NOMO-1 treated with dmso at 0.1 percent for 144 hours (cell line): ENCODE data around the gene CCDC149.
"Not testable (repeated sequence)": the region's sequence is repeated elsewhere in the genome, so short reads cannot be mapped to it uniquely, and the experiment has no call there.

Experiments used
- DNase-seq: peaks from one replicate; lab custom pipeline; 2025; ENCODE audit not compliant: unreplicated experiment; lab: John Stamatoyannopoulos, UW

Gene CCDC149

GRCh38 chr4:24917076-24917856 is 4.4 kb upstream of the CCDC149 start:
- no peak for DNase-seq

- no peak for DNase-seq
These were observed 2.5 kb upstream of the CCDC149 start for GRCh38 chr4:24915121-24915922.

DNA sequence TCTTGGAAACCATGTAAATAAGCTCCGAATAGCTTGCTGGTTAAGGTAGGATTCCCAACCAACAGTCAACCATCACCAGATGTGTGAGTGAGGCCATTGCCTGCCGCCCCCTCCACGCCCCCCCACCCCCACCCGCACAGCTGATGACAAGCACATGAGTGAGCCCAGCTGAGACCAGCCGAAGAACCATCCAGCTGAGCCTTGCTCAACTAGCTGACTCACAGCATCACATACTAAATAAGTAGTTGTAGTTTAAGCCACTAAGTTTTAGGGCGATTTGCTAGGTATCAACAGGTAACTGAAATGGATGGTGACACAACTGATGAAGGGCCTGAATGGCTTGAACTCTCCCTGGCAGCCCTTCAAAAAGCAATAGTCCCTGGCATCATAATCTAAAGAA is 1.6 kb upstream of the CCDC149 start:
- DNase-seq = no peak

DNA sequence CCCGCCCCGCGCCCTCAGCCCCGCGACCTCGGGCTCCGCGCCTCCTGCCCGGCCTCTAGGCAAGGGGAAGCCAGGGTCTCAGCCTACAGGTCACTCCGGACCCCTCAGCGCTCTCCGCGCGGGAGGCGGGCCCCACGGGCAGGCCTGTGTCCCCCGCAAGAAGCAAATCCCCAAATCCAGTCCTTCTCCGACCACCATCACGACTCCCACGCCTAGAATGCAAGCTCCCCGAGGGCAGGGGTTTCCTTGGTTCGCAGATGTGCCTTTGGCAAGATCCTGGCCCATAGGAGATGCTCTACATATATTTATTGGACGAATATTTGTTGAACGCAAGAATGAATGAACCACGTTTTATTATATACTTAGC is 260 bp upstream of the CCDC149 start:
- DNase-seq = no peak

DNA sequence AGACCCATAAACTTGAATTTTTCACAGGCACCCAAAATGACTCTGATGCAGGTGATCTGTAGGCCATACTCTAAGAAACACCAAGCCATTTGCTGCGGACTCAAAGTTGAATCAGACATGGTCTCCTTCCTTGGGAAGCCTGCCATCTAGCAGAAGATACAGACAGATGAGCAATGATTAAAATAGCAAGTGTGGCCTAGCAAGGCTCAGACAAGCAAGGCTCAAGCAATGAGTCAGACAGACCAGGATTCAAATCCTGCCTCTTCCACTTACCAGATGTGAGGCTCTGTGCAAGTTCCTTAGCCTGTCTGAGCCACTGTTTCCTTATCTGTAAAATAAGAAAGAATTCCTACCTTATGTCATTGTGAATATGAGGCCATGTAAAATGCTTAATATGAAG is 2.3 kb downstream of the CCDC149 start:
- DNase-seq = no peak

GRCh38 chr4:24909606-24910005 is 3.2 kb downstream of the CCDC149 start:
- not testable (repeated sequence) for DNase-seq

GRCh38 chr4:24897639-24898038 is 15.2 kb downstream of the CCDC149 start:
- no peak for DNase-seq

GRCh38 chr4:24896977-24897376 is 15.9 kb downstream of the CCDC149 start:
- peak; percentile 7 for DNase-seq

DNA sequence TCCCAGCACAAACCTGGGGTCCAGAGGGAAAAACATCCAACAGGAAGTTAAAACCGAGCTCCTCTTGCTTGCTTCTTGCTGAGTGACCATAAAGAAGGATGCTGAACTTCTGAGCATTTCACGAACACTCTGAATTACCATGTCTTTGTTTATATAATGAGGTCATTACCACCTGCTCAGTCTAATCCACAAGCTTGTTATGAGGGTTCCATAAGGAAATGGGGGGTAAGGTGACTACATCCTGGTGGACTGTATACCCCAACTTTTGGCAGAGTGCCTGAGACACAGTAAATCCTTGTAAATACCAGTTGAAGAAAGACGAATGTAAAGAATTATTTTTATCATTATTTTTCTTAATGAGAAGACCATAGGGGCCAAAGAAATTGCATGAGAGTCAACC is 16.8 kb downstream of the CCDC149 start:
- DNase-seq = no peak

GRCh38 chr4:24895461-24895860 is 17.4 kb downstream of the CCDC149 start:
- no peak for DNase-seq

DNA sequence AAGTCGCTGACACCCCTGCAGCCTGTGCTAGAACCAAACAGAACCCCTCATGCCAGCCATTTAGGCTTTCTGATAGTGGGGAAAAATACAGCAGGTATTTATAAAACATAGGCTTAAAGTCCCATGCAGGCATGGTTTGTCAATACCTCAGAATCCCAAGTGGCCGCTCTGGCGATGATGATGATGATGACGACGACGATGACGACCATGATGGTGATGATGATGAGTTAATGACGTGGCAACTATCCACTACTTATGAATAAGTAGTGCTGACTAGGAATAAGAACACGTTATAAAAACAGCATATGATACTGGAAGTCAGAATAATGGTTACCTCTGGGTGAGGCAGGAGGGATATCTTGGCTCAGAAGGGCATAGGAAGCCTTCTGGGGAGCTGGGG is 18.0 kb downstream of the CCDC149 start:
- DNase-seq = no peak

- DNase-seq = no peak
These were observed 18.6 kb downstream of the CCDC149 start for GRCh38 chr4:24894243-24894642.

DNA sequence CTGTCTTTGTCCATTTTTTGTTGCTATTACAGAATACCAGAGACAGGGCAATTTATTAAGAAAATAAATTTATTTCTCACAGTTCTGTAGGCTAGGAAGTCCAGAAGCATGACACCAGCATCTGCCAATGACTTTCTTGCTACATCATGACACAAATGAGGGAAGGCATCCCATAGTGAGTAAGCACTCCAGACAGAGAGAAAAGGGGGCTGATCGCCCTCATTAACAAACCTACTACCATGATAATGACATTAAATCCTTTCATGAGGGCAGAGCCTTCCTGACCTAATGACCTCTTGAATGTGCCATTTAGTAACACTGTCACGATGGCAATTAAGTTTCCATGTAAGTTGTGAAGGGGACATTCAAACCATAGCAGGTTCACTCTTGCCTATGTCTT is 20.1 kb downstream of the CCDC149 start:
- DNase-seq = no peak

- no peak for DNase-seq
These were observed 20.6 kb downstream of the CCDC149 start for GRCh38 chr4:24892278-24892677.

- DNase-seq = no peak
These were observed 22.2 kb downstream of the CCDC149 start for GRCh38 chr4:24890561-24891126.

GRCh38 chr4:24889991-24890390 is 22.9 kb downstream of the CCDC149 start:
- no peak for DNase-seq

DNA sequence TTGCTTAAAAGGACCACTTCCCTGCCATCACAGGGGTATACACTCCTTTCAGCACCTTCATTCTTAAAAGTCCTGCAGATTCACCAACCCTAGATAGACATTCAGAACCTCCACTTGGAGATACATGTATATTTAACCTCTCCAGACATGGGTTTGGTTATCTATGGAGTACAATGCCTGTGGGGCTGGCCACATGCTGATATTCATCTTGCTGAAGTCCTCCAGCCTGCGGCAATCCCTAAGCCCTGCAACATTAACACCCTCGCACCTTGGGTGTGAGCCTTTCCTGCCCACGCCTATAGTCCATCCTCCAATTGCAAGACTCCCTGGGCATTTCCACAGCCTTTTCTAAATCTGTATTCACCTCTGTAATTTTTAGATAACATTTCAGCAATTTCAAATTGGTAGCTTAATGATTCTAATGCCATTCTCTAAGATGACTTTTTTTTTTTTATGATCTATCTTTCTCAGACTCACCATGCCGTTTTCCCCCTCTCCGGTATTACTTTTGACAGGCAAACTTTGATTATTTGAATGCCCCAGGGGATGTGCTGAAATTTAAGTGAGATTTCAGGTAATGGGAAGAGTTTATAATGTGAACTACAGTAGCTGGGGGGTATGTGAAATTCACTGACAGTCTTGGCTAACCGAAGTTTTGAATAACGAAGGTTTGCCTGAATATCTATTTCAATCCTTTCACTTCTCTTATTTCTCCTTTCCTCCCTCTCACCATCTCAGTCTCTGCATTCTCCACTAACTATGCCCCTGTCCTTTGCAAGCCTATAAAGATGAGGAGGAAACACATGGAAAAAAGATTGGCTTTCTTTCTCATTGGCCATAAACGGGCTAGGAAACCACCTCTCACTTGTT is 24.1 kb downstream of the CCDC149 start:
- DNase-seq = peak; percentile 15

GRCh38 chr4:24887881-24888430 is 24.9 kb downstream of the CCDC149 start:
- DNase-seq = no peak

DNA sequence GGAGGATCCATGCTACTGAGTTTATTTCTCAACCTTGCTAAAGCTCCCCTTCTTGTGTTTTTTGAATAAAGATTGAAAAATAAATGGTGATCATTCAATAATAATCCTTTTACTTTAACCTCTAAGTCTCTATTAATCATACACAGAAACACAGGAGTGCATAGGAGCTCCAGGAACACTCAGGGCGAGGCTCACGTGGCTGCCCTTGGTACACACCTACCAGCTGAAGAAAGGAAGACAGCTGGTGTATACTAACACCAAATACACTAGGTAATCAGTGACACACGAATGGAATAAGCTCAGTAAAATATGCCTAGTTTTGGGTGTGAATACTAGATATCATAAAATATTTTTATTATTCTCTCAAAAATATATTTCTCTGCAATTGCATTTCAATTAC is 26.2 kb downstream of the CCDC149 start:
- DNase-seq = no peak

DNA sequence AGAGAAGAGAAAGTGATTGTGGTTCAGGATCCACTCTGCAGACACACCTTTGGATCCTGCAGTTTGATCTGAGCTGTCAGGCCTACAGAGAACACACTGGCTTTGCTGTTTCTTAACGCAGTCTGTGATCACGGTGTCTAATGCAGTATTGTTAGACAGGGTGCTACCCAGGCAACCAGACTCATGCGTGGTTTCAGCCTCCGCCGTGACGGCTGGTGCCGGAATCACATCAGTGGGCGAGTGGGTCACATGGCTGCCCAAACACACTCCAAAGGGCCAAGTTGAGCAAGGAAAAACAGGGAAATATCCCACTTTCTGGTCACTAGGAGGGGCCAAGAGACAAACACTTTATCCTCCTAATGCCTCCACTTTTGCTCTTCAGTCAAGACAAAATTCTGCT is 27.5 kb downstream of the CCDC149 start:
- DNase-seq = no peak

DNA sequence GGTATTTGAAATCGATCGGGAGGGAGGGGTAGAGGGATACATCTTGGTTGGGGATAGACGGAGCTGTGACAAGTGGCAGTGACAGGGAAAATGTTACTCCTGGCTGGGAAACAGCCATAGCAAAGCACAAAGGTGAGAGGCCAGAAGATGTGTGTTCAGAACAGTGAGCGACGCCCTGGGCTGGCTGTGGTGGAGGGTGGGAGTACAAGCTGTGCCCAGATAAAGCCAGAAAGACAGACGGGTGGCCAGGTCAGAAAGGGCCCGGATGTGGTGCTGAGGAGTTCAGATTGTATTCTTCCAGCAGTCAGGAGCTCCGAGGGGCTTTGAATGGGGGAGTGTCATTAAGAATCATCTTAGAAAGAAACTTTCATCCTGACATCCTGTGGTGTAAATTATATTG is 27.9 kb downstream of the CCDC149 start:
- no peak for DNase-seq
